SK-N-SH treated with all-trans-retinoic acid at 6 μM for 48 hours (cell line): Measurements from ENCODE around the gene RORB.

ENCODE experiments used
- CREB5 ChIP-seq: fragments of 250-450 bp; sonication (Bioruptor Pico); IDR thresholded peaks from 2 replicates; pipeline ENCODE4 v1.5.1; 2020; ENCODE audit warnings: low read depth, mild to moderate bottlenecking, moderate library complexity
- OSR1 ChIP-seq: fragments of 250-450 bp; sonication (Bioruptor Pico); IDR thresholded peaks from 2 replicates; pipeline ENCODE4 v1.8.0; 2022; ENCODE audit warnings: moderate library complexity, mild to moderate bottlenecking, inconsistent platforms
- PATZ1 ChIP-seq: fragments of 250-450 bp; sonication (Bioruptor Pico); IDR thresholded peaks from 2 replicates; pipeline ENCODE4 v1.8.0; 2020; ENCODE audit warnings: mild to moderate bottlenecking, moderate library complexity, borderline replicate concordance

- no peak for TF ChIP-seq OSR1 (CRISPR knock-in tag)
- no peak for TF ChIP-seq CREB5
- TF ChIP-seq PATZ1 (CRISPR knock-in tag), result no peak
Measured at GRCh38 chr9:74735761-74736160, 238.6 kb downstream of the RORB start.
